CD4-positive, alpha-beta T cell treated with Interferon gamma for 1 hour (primary cell): ENCODE data around the gene CNFN.
"Not testable (repeated sequence)": the region's sequence is repeated elsewhere in the genome, so short reads cannot be mapped to it uniquely, and the experiment has no call there.

Experiments
- DNase-seq: peaks from one replicate; pipeline ENCODE4 v3.0.0-alpha.2; 2020

The CNFN gene

DNA sequence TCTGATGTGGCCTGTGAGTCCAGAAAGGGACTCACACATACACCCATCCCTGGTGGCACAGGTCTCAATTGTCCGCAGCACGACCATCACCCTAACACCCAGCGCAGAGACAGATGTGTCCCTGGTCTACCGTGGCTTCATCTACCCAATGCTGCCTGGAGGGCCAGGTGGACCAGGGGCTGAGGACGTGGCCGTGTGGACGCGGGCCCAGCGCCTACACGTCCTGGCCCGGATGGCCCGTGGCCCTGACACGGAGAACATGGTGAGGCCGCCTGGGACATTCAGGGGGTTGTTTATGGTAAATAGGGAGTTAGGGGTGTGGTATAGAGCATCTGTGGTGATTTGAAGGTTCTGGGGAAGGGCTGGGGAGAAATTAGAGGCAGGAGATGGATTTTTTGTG lies 41.9 kb downstream of the CNFN start:
- no peak for DNase-seq

DNA sequence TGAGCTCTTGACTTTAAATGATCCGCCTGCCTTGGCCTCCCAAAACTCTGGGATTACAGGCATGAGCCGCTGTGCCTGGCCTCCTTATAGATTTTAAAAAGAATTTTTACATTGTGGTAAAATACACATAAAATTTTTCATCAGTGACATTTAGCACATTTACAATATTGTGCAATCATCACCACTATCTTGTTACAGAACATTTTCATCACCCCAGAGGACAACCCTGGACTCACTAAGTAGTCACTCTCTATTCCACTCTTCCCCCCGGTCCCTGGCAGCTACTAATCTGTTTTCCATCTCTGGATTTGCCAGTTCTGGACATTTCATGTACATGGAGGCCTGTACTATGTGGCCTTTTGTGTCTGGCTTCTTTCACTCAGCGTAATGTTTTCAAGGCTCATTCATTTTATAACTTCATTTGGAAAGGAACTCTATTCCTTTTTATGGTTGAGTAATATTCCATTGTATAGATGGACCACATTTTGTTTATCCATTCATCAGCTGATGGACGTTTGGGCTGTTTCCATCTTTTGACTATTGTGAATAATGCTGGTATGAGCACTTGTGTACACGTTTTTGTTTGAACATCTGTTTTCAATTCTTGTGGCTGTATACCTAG lies 44.8 kb downstream of the CNFN start:
- no peak for DNase-seq

DNA sequence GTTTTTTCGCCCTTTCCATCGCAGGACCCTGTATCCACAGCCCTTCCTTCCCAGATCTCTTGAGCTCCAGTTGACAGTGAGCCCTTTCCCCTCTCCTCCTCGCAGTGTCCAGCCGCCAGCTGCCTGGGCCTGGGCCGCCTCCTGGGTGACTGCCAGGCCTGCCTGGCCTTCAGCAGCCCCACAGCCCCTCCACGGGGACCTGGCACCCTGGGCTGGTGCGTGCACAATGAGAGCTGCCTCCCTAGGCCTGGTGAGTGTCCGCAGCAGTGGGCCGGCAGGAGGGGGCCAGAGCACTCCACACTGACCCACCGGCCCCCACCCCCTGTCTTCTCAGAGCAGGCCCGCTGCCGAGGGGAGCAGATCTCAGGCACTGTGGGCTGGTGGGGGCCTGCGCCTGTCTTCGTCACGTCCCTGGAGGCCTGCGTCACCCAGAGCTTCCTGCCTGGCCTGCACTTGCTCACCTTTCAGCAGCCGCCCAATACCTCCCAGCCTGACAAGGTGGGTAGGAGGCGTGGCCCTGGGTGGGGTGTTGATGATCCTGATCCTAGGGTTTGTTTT lies 45.7 kb downstream of the CNFN start:
- DNase-seq, result no peak

DNA sequence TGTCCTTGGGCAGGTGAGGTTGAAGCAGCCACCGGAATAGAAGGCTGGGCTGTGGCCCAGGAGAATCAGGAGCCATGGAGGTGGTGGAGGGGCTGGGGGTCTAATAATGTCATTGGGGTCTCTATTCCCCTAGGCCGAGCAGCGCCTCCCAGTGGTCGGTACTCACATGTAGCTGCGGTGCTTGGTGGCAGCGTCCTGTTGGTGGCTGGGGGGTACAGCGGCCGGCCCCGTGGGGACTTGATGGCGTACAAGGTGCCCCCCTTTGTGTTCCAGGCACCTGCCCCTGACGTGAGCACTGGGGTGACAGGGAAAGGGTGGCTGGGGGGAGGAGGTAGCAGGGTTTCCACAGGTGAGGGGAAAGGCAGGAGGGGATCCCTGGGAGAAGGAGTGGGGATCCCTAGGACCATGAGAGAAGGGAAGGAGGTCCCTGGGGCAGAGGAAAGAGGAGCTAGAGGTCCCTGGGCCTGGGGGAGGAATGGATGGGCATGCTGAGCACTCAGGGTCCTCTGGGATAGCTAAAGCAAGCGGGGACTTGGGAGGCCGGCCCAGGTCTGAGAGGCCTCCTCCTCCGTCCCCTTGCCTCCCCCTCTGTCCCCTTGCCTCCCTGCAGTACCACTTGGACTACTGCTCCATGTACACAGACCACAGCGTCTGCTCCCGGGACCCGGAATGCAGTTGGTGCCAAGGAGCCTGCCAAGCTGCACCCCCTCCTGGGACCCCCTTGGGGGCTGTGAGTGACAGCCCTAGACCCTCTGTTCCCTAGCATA lies 46.6 kb downstream of the CNFN start:
- no peak for DNase-seq

DNA sequence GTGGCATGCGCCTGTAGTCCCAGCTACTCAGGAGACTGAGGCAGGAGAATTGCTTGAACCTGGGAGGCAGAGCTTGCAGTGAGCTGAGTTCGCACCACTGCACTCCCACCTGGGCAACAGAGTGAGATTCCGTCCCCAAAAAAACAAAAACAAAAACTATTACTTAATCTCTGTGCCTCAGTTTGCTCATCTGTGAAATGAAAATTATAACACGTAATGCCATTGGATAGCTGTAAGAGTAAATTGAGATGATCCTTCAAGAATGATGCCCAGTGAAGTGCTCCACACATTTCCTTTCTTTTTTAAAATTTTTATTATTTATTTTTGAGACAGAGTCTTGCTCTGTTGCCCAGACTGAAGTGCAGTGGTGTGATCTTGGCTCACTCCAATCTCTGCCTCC lies 50.2 kb downstream of the CNFN start:
- DNase-seq, result not testable (repeated sequence)

DNA sequence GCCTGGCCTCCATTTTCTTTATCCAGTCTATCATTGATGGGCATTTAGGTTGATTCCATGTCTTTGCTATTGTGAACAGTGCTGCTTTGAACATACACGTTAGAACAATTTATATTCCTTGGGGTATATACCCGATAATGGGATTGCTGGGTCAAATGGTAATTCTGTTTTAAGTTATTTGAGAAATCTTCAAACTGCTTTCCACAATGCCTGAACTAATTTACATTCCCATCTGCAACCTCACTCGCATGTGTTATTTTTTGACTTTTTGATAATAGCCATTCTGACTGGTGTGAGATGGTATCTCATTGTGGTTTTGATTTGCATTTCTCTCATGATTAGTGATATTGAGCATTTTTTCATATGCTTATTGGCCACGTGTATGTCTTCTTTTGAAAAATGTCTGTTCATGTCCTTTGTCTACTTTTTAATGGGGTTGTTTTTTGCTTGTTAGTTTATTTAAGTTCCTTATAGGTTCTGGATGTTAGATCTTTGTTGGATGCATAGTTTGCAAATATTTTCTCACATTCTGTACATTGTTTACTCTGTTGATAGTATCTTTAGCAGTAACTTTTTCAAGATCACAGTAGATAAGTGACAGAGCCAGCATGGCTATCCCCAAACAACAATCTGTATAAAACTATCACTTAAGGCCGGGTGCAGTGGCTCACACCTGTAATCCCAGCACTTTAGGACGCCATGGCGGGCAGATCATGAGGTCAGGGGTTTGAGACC lies 50.8 kb downstream of the CNFN start:
- not testable (repeated sequence) for DNase-seq
